DND-41 (cell line): Measurements from ENCODE around the gene ZFYVE1.

Source experiments
- ATAC-seq: fragments of 200-7000 bp; cut with Tn5 transposase; 3 replicates; pipeline ENCODE4 v1.9.1; 2021; ENCODE audit warnings: low read depth; ENCODE audit not compliant: insufficient read depth
- DNase-seq: peaks from one replicate; pipeline ENCODE4 v3.0.0-alpha.2; 2020
- H2AFZ ChIP-seq: 2 replicates; pipeline ENCODE4 v1.6.0; 2012; ENCODE audit warnings: low read depth, low read length
- H3K27ac ChIP-seq: 2 replicates; pipeline ENCODE4 v1.5.1; 2012; ENCODE audit warnings: low read length, inconsistent platforms
- H3K27me3 ChIP-seq: fragments of 200-600 bp; sonication (generic); 2 replicates; pipeline ENCODE4 v1.6.0; 2012; ENCODE audit warnings: low read length, mild to moderate bottlenecking, inconsistent platforms; ENCODE audit not compliant: insufficient read depth, poor library complexity
- H3K36me3 ChIP-seq: 2 replicates; pipeline ENCODE4 v1.5.1; 2012; ENCODE audit warnings: low read length, inconsistent platforms; ENCODE audit not compliant: insufficient read depth
- H3K4me1 ChIP-seq: 2 replicates; pipeline ENCODE4 v1.5.1; 2012; ENCODE audit warnings: mild to moderate bottlenecking, low read length; ENCODE audit not compliant: insufficient read depth
- H3K4me2 ChIP-seq: 2 replicates; pipeline ENCODE4 v1.6.0; 2012; ENCODE audit warnings: mild to moderate bottlenecking, moderate library complexity, low read length, inconsistent platforms; ENCODE audit not compliant: insufficient read depth
- H3K4me3 ChIP-seq, 2 experiments: fragments of 200-600 bp in 1 of 2; shearing (Covaris generic) in 1 of 2; 2 replicates each; pipeline ENCODE4 v1.5.1; 2012 to 2016; ENCODE audit warnings: inconsistent platforms in 2 of 2, low read length in 2 of 2, mild to moderate bottlenecking in 2 of 2, low read depth in 1 of 2, moderate library complexity in 1 of 2
- H3K79me2 ChIP-seq: 2 replicates; pipeline ENCODE4 v1.6.0; 2012; ENCODE audit warnings: low read length, inconsistent platforms; ENCODE audit not compliant: insufficient read depth
- H3K9ac ChIP-seq: 2 replicates; pipeline ENCODE4 v1.6.0; 2012; ENCODE audit warnings: low read depth, mild to moderate bottlenecking, inconsistent platforms, low read length, moderate library complexity
- H3K9me3 ChIP-seq: 2 replicates; pipeline ENCODE4 v1.5.1; 2012; ENCODE audit warnings: low read length, moderate library complexity, mild to moderate bottlenecking, inconsistent platforms; ENCODE audit not compliant: insufficient read depth, severe bottlenecking
- H4K20me1 ChIP-seq: 2 replicates; pipeline ENCODE4 v1.6.0; 2012; ENCODE audit warnings: low read length; ENCODE audit not compliant: insufficient read depth
- CTCF ChIP-seq: IDR thresholded peaks from 2 replicates; pipeline ENCODE4 v1.5.1; 2012; ENCODE audit warnings: borderline replicate concordance, low read length, moderate library complexity, mild to moderate bottlenecking; ENCODE audit not compliant: poor library complexity, severe bottlenecking; ENCODE audit errors: extremely low read depth
- EZH2 ChIP-seq: IDR thresholded peaks from 3 replicates; pipeline ENCODE4 v1.6.1; 2012; ENCODE audit warnings: borderline replicate concordance, low read depth, mild to moderate bottlenecking, moderate library complexity, low read length, inconsistent platforms; ENCODE audit not compliant: severe bottlenecking

ZFYVE1 gene

GRCh38 chr14:72970824-72971434, 56.0 kb downstream of the ZFYVE1 start:
- peaks cover 60% of the 10 kb centered on the region for H3K36me3 ChIP-seq
- H3K27me3 ChIP-seq = no peaks in the 10 kb centered on the region

GRCh38 chr14:72970058-72970630, 56.8 kb downstream of the ZFYVE1 start:
- Histone ChIP-seq H3K36me3 (peaks cover 52% of the 10 kb centered on the region), H3K9me3 (no peaks in the 10 kb centered on the region), H2AFZ (no peak overlapping the region), H3K79me2 (no peaks in the 10 kb centered on the region), H3K9ac (no peak overlapping the region), H4K20me1 (no peaks in the 10 kb centered on the region), H3K4me2 (no peak overlapping the region), H3K4me3 (no peak overlapping the region), H3K4me1 (no peaks in the 10 kb centered on the region), H3K27ac (no peak overlapping the region), H3K27me3 (no peaks in the 10 kb centered on the region)
- no peak for TF ChIP-seq CTCF
- TF ChIP-seq EZH2 = no peak
- DNase-seq = no peak
- ATAC-seq = no peak

More at GRCh38 chr14:72970824-72971434, 56.0 kb downstream of the ZFYVE1 start:
- Histone ChIP-seq H3K79me2 (no peaks in the 10 kb centered on the region), H3K27ac (no peak overlapping the region), H4K20me1 (no peaks in the 10 kb centered on the region), H3K4me1 (no peaks in the 10 kb centered on the region), H3K4me2 (no peak overlapping the region), H3K9ac (no peak overlapping the region), H3K4me3 (no peak overlapping the region), H3K9me3 (no peaks in the 10 kb centered on the region), H2AFZ (no peak overlapping the region)
- ATAC-seq = no peak
- DNase-seq = no peak
- no peak for TF ChIP-seq EZH2
- no peak for TF ChIP-seq CTCF

- no peak overlapping the region for H3K27ac ChIP-seq
- no peak overlapping the region for H3K9ac ChIP-seq
- peaks cover 34% of the 10 kb centered on the region for H3K36me3 ChIP-seq
- no peaks in the 10 kb centered on the region for H3K27me3 ChIP-seq
- H3K79me2 ChIP-seq = no peaks in the 10 kb centered on the region
- H3K4me3 ChIP-seq = no peak overlapping the region
- no peak overlapping the region for H3K4me2 ChIP-seq
- no peaks in the 10 kb centered on the region for H4K20me1 ChIP-seq
- no peak for DNase-seq
- no peak overlapping the region for H2AFZ ChIP-seq
- no peaks in the 10 kb centered on the region for H3K4me1 ChIP-seq
- TF ChIP-seq CTCF = no peak
- no peak for TF ChIP-seq EZH2
- no peak for ATAC-seq
- no peaks in the 10 kb centered on the region for H3K9me3 ChIP-seq
Measured at GRCh38 chr14:72968316-72968715, 58.6 kb downstream of the ZFYVE1 start.
